B cell (primary cell): ENCODE data around the gene DHH. TPM values are rescaled to one million over a fixed set of nuclear protein-coding genes. Genes with fewer than 3 reads are reported as not detected.

Experiments used
- ATAC-seq: fragments of 200-7000 bp; cut with Tn5 transposase; one replicate; pipeline ENCODE4 v1.10.0; 2021; ENCODE audit warnings: low read depth, mild to moderate bottlenecking, moderate number of reproducible peaks, moderate library complexity
- CTCF ChIA-PET: fragments of 350-600 bp; sonication (Branson Sonifier 250); formaldehyde crosslinking; loops from one replicate; lab custom pipeline; 2021; ENCODE audit warnings: antibody characterized with exemption, inconsistent platforms; lab: Charles Lee
- POLR2A ChIA-PET: fragments of 350-600 bp; sonication (Branson Sonifier 250); formaldehyde crosslinking; loops from one replicate; lab custom pipeline; 2021; ENCODE audit warnings: antibody characterized with exemption; lab: Charles Lee
- DNase-seq: peaks from one replicate; pipeline ENCODE4 v3.0.0; 2013
- H2AFZ ChIP-seq: 2 replicates; pipeline ENCODE4 v1.6.1; 2012; ENCODE audit warnings: mild to moderate bottlenecking, low read depth, low read length; ENCODE audit not compliant: insufficient read depth, poor library complexity, severe bottlenecking
- H3K27ac ChIP-seq, 2 donors: 1 replicate in 1 of 2; 2 replicates in 1 of 2; pipeline ENCODE4 v1.5.1; 2012 to 2013; ENCODE audit warnings: low read length in 2 of 2, mild to moderate bottlenecking in 2 of 2, moderate library complexity in 1 of 2
- H3K27me3 ChIP-seq, 4 experiments: fragments of 200-600 bp in 1 of 4; sonication (generic) in 1 of 4; replicated peaks in 1 of 4; 1 replicate in 2 of 4; 2 replicates in 2 of 4; pipeline versions ENCODE4 v1.6.1 to v1.7.0; 2013 to 2016; ENCODE audit warnings: low read length in 3 of 4, mild to moderate bottlenecking in 2 of 4, mixed read lengths in 1 of 4, moderate library complexity in 1 of 4; ENCODE audit not compliant: insufficient read depth in 4 of 4, control insufficient read depth in 3 of 4; ENCODE audit errors: control extremely low read depth in 1 of 4
- H3K36me3 ChIP-seq, 2 experiments: replicated peaks in 1 of 2; 1 replicate in 1 of 2; 2 replicates in 1 of 2; pipeline versions ENCODE4 v1.6.1 to v1.7.1; 2013; ENCODE audit warnings: low read length in 1 of 2; ENCODE audit not compliant: insufficient read depth in 2 of 2, control insufficient read depth in 1 of 2; ENCODE audit errors: control extremely low read depth in 1 of 2, extremely low read depth in 1 of 2
- H3K4me1 ChIP-seq, 2 donors: fragments of 200-600 bp in 1 of 2; sonication (generic) in 1 of 2; 1 replicate in 1 of 2; 2 replicates in 1 of 2; pipeline versions ENCODE4 v1.5.1 to v1.6.1; 2013 to 2017; ENCODE audit warnings: low read length in 2 of 2; ENCODE audit not compliant: control insufficient read depth in 2 of 2, insufficient read depth in 2 of 2
- H3K4me2 ChIP-seq: replicated peaks from 2 replicates; pipeline ENCODE3; 2012; ENCODE audit warnings: mild to moderate bottlenecking, low read depth, low read length; ENCODE audit not compliant: poor library complexity, severe bottlenecking
- H3K4me3 ChIP-seq, 5 experiments: fragments of 200-600 bp in 1 of 5; sonication (generic) in 1 of 5; 1 replicate in 3 of 5; 2 replicates in 2 of 5; pipeline versions ENCODE4 v1.5.1 to v1.7.0; 2011 to 2016; ENCODE audit warnings: low read length in 4 of 5, mild to moderate bottlenecking in 4 of 5, low read depth in 2 of 5, control low read depth in 1 of 5, moderate library complexity in 1 of 5; ENCODE audit not compliant: insufficient read depth in 1 of 5; ENCODE audit errors: control extremely low read depth in 1 of 5, extremely low read depth in 1 of 5
- H3K79me2 ChIP-seq: fragments of 200-600 bp; sonication (generic); one replicate; pipeline ENCODE4 v1.6.0; 2016; ENCODE audit warnings: low read length; ENCODE audit not compliant: control insufficient read depth, insufficient read depth
- H3K9ac ChIP-seq: fragments of 200-600 bp; sonication (generic); 2 replicates; pipeline ENCODE4 v1.6.1; 2017; ENCODE audit warnings: mild to moderate bottlenecking, low read length, moderate library complexity
- H3K9me3 ChIP-seq, 3 donors: one replicate each; pipeline versions ENCODE4 v1.6.1 to v1.7.1; 2013; ENCODE audit warnings: low read length in 2 of 3; ENCODE audit not compliant: control insufficient read depth in 2 of 3, insufficient read depth in 1 of 3; ENCODE audit errors: control extremely low read depth in 1 of 3
- H4K20me1 ChIP-seq: 2 replicates; pipeline ENCODE4 v1.6.0; 2012; ENCODE audit warnings: mild to moderate bottlenecking, low read length; ENCODE audit not compliant: insufficient read depth, control insufficient read depth, poor library complexity, severe bottlenecking
- H3K27ac Mint-ChIP-seq: one replicate; pipeline ENCODE4 v1.8.0; 2021; ENCODE audit warnings: mixed read lengths
- H3K27me3 Mint-ChIP-seq: one replicate; pipeline ENCODE4 v1.8.0; 2021; ENCODE audit warnings: mixed read lengths
- H3K4me1 Mint-ChIP-seq: one replicate; pipeline ENCODE4 v1.8.0; 2021; ENCODE audit warnings: mixed read lengths
- H3K4me3 Mint-ChIP-seq: one replicate; pipeline ENCODE4 v1.8.0; 2021; ENCODE audit warnings: mixed read lengths
- H3K9me3 Mint-ChIP-seq: one replicate; pipeline ENCODE4 v1.8.0; 2022; ENCODE audit warnings: mixed read lengths; ENCODE audit not compliant: insufficient read depth
- EZH2 ChIP-seq: IDR thresholded peaks from 2 replicates; pipeline ENCODE4 v1.6.1; 2012; ENCODE audit warnings: borderline replicate concordance, low read depth, mild to moderate bottlenecking, moderate library complexity, low read length; ENCODE audit not compliant: insufficient read depth, poor library complexity, severe bottlenecking
- WGBS: methylation state at CpG from one replicate; pipeline ENCODE4 v1.1.5; 2013; ENCODE audit warnings: missing lambda C conversion rate; ENCODE audit not compliant: insufficient coverage; 5-methylcytosine and 5-hydroxymethylcytosine counted together
- intact Hi-C: fragments of 100-400 bp; cut with micrococcal nuclease; formaldehyde crosslinking; loops from one replicate; pipeline ENCODE4 v1.10.0; 2022
- polyA plus RNA-seq: library from polyadenylated mRNA; depleted of rRNA; stranded (reverse); fragments of >200 nt; gene quantifications from 2 replicates; pipeline ENCODE4 v1.2.3, GENCODE V29; 2012
- total RNA-seq, 2 donors: library from RNA; stranded (reverse); fragments of 120-200 nt in 1 of 2; gene quantifications; 1 replicate in 1 of 2; 2 replicates in 1 of 2; pipeline versions ENCODE4 v1.2.3 to v1.2.4, GENCODE V29; 2013 to 2022
- TF ChIP-seq, protein P1 (sequence below): fragments of 200-600 bp; IDR thresholded peaks from one replicate; pipeline ENCODE4 v1.8.0; 2022; ENCODE audit warnings: antibody characterized with exemption, mild to moderate bottlenecking

DHH gene
- total and polyA plus RNA-seq, 2 donors (not counting 1 experiment from before 2014, with no cell fraction given) = 0.07 to 0.81 TPM

DNA sequence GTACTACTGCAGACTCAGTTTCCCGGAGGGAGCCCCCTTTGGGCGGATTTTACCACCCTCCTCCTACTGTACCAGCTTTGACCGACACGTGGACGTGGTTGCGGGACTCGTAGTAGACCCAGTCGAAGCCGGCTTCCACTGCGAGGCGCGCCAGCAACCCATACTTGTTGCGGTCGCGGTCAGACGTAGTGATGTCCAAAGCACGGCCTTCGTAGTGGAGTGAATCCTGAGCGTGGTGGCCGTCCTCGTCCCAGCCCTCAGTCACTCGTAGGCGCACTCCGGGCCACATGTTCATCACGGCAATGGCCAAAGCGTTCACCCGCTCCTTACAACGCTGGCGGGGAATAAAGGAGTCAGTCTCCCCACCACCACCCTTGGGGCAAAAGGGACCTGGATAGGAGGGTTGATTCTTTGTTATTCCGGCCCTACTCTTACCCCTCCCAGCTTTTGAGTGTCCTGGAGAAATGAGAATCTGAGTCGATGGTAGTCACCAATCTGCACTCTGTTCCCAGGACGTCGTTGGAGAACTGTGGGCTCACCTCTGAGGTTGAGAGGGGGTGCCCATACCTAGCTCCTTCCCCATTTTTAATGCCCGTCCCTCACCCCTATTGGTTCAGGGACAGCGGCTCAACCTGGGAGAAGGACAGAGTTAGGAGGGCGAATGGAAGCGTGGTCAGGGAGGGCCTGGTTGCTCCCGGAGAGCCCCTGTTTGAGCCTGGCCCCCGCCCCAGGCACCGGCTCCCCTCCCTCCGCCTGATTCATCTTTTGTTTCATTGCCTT, 3.4 kb downstream of the DHH start:
- Mint-ChIP-seq H3K4me1 (peaks cover 55% of the 10 kb centered on the region), H3K9me3 (no peaks in the 10 kb centered on the region), H3K27me3 (peaks cover 54% of the 10 kb centered on the region), H3K27ac (no peak overlapping the region), H3K4me3 (peak overlapping the region; percentile 73)
- WGBS = 20% methylated on average over 32 of the region's 41 CpGs
- Histone ChIP-seq H2AFZ (no peak overlapping the region), H3K27me3 (peaks cover 0 to 76% (median 50%) of the 10 kb centered on the region in 4 experiments), H3K4me2 (peak overlapping the region; percentile 90), H3K4me1 (peaks cover 62 to 64% of the 10 kb centered on the region in 2 donors), H3K4me3 (peak overlapping the region in 1 of 5 experiments; percentile 13), H3K79me2 (no peaks in the 10 kb centered on the region), H4K20me1 (peaks cover 15% of the 10 kb centered on the region), H3K27ac (no peak overlapping the region), H3K36me3 (no peaks in the 10 kb centered on the region), H3K9me3 (peaks cover 0 to 27% (median 0%) of the 10 kb centered on the region in 3 donors), H3K9ac (peak overlapping the region; percentile 20)
- TF ChIP-seq, protein P1, sequence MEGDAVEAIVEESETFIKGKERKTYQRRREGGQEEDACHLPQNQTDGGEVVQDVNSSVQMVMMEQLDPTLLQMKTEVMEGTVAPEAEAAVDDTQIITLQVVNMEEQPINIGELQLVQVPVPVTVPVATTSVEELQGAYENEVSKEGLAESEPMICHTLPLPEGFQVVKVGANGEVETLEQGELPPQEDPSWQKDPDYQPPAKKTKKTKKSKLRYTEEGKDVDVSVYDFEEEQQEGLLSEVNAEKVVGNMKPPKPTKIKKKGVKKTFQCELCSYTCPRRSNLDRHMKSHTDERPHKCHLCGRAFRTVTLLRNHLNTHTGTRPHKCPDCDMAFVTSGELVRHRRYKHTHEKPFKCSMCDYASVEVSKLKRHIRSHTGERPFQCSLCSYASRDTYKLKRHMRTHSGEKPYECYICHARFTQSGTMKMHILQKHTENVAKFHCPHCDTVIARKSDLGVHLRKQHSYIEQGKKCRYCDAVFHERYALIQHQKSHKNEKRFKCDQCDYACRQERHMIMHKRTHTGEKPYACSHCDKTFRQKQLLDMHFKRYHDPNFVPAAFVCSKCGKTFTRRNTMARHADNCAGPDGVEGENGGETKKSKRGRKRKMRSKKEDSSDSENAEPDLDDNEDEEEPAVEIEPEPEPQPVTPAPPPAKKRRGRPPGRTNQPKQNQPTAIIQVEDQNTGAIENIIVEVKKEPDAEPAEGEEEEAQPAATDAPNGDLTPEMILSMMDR = no peak
- no peak for TF ChIP-seq EZH2
- DNase-seq (peak; percentile 53), ATAC-seq (no peak)
- CTCF ChIA-PET = interaction anchor here (0.6 to 11.5 kb wide), 15 partner anchors 9 to 144 kb away, joined by 3 to 199 read pairs (median 3); partner anchors contain the start of gene RHEBL1
- POLR2A ChIA-PET = interaction anchor here (1.4 kb wide), 1 partner anchor 144 kb away, joined by 6 read pairs; no protein-coding TSS in a partner anchor
- intact Hi-C loops = loop anchor here (10.0 kb wide), 1 partner anchor 254 kb away; the partner anchor contains the start of gene DNAJC22
